Mammary epithelial cell (primary cell): ENCODE measurements around the gene PPIL4.

Experiments used
- EZH2 ChIP-seq: IDR thresholded peaks from 2 replicates; pipeline ENCODE4 v1.6.1; 2012; ENCODE audit warnings: low read length, inconsistent platforms, borderline replicate concordance
- TF ChIP-seq, protein P1 (sequence below), 2 donors: IDR thresholded peaks in 1 of 2; conservative IDR thresholded peaks in 1 of 2; 2 replicates each; pipeline ENCODE4 v1.5.1; 2011 to 2012; ENCODE audit warnings: inconsistent platforms in 2 of 2, low read length in 2 of 2, mild to moderate bottlenecking in 2 of 2, control low read depth in 1 of 2, low read depth in 1 of 2; ENCODE audit not compliant: insufficient read depth in 1 of 2; ENCODE audit errors: extremely low read depth in 1 of 2

- TF ChIP-seq, protein P1, sequence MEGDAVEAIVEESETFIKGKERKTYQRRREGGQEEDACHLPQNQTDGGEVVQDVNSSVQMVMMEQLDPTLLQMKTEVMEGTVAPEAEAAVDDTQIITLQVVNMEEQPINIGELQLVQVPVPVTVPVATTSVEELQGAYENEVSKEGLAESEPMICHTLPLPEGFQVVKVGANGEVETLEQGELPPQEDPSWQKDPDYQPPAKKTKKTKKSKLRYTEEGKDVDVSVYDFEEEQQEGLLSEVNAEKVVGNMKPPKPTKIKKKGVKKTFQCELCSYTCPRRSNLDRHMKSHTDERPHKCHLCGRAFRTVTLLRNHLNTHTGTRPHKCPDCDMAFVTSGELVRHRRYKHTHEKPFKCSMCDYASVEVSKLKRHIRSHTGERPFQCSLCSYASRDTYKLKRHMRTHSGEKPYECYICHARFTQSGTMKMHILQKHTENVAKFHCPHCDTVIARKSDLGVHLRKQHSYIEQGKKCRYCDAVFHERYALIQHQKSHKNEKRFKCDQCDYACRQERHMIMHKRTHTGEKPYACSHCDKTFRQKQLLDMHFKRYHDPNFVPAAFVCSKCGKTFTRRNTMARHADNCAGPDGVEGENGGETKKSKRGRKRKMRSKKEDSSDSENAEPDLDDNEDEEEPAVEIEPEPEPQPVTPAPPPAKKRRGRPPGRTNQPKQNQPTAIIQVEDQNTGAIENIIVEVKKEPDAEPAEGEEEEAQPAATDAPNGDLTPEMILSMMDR (conservative IDR thresholded peaks at IDR 0.05 in 1 of 2, IDR thresholded peaks at IDR 0.05 in 1 of 2; ENCODE audit: extremely low read depth in 1 of 2, insufficient read depth in 1 of 2, low read depth in 1 of 2, low read length in 2 of 2): peak; percentile 75 to 88
- no peak for TF ChIP-seq EZH2
These were observed at the start of gene PPIL4 for GRCh38 chr6:149545754-149546471.
